GM18907 (cell line): Measurements from ENCODE around the gene PRDM15.

ENCODE experiments used
- ATAC-seq: cut with Tn5 transposase; IDR thresholded peaks from one replicate; pipeline ENCODE4 v1.9.1; 2021; ENCODE audit warnings: mild to moderate bottlenecking, moderate library complexity; ENCODE audit not compliant: unreplicated experiment

PRDM15 gene

DNA sequence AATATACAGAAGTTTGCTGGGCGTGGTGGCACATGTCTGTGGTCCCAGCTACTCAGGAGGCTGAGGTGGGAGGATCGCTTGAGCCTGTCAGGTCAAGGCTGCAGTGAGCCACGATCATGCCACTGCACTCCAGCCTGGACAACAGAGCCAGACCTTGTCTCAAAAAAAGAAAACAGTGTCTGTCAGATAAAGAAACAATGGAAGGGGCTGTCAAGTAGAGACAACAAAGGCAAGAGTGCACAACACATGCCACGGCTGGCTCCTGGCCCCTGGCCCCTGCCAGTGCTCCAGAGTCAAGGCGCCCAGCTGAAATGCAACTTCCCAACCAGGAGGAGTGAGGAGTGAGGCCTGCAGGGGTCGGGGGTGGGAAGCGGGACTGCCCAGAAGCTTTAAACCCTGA, 32.6 kb downstream of the PRDM15 start:
- no peak for ATAC-seq

DNA sequence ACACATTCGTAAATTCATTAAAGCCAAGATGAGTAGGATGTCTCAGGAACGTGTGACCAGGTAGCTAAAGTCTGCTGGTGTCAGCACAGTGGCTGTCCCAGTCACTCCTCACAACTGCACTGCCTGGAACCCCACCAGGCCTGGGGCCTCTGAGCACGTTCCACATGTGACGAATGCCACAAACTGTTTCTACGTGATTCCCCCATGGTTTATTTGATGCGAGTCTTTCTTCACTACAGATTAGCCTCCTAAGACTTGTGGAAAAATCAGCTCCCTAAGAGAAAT, 33.2 kb downstream of the PRDM15 start:
- ATAC-seq: no peak

DNA sequence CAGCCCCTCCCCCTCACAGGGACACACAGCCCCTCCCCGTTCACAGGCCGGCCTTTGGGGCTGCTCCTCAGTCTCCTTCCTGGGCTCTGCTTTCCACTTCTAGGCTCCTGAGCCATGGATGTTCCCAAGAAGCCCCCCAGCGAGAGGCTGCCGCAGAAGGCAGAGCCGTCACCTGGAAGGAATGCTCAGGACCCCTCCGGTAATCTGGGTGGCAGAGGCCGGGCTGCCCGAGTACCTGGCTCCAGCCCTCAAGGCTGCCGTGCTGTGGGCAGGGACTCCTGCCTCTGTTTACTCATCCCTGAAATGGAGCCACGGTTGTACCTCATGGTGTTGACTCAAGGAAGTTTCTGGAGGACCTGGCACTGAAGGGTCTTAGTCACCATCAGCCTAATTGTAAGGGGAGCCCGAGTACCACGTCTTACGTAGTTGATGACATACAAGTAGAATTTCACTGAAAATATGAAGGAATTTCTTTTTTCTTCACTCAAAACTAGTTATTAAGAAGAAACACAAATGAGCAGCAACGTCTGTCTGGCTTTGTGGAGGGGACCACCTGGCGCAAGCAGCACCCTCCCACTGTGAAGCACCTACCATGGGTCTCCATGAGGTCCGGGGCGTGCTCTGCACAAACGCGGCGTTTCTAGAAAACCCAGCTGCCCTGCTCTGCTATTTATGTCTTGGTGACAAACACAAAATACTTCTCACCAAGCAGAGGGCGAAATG, 33.7 kb downstream of the PRDM15 start:
- ATAC-seq: no peak

DNA sequence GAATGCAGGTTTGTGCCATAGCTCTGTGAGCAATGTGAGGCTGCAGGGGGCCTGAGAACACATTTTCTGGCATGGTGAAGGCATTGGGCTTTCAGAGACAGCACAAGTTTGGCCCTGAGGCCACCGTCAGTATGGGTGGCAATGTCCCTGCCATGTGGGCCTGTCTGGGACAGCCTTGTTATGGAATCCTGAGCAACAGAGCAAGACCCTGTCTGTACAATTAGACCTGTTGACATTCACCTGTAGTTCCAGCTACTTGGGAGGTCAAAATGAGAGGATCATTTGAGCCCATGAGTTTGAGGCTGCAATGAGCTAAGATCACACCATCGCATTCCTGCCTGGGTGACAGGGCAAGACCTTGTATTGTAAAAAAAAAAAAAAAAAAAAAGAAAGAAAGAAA, 35.6 kb downstream of the PRDM15 start:
- ATAC-seq: no peak

DNA sequence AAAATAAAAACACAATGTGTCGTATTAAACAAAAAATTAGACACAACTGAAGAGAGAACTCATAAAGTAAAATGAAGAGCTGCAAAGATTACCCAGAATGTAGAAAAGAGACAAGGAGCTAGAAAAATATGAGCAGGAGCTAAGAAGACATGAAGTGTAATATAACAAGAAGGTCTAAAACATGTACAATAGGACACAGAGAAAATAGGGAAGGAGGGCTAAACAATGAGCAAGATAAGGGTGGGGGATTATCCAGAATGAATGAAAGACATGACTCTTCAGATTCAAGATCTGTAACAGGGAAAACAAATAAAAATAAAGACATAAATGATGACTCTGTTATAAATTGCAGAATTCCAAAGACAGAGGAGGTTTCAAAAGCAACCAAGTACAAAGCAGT, 38.3 kb downstream of the PRDM15 start:
- ATAC-seq: no peak

DNA sequence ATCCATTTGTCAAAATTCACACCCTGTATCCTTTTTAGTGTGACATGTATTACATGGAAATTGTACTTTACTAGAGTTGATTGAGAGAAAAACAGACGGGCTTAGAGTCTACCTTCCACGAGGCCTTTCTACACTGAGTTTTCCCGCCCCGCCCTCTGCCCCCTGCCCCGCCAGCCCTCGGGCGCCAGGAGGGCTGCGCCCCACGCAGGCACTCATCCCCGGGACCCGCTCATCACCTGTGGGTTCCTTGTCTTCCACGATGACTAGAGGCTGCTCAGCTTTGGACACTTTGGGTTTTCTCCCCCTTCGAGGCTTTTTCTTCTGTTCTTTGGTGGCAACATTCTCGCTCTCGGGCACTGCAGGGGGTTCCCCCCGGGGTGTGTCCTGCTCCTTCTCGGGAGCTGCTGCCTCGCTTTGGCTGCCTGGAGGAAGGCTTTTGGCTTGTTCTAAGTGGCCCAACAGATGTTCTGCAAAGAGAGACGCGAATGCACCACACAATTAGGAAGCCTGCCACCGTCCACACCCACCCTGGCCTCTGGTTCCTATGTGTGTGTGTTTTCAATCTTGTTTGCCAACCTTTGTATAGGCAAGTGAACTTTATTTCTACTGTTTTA, 39.6 kb downstream of the PRDM15 start:
- no peak for ATAC-seq

DNA sequence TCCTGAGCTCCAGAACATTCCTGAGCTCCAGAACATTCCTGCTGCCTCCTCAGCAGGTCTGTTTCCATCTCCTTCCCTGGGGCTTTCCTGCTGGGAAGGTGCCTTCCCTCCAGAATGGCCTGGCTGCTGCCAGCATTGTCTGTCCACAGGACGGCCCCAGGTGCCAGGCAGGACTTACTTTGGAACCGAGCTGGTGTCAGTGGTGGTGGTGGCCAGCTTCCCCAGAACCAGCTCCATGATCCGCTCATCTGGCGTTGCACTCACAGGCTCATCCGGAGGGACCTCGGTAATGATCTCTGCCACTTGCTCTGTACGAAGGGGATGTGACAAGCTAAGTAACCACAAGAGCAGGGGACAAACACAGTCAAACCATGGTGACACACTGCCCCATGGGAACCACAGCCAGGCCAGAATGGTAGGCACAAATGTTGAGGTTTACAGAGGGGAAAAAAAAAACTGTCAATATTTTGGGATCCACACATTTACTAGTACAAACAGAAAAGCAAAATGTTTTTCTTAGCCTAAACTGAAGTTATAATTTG, 41.3 kb downstream of the PRDM15 start:
- no peak for ATAC-seq

DNA sequence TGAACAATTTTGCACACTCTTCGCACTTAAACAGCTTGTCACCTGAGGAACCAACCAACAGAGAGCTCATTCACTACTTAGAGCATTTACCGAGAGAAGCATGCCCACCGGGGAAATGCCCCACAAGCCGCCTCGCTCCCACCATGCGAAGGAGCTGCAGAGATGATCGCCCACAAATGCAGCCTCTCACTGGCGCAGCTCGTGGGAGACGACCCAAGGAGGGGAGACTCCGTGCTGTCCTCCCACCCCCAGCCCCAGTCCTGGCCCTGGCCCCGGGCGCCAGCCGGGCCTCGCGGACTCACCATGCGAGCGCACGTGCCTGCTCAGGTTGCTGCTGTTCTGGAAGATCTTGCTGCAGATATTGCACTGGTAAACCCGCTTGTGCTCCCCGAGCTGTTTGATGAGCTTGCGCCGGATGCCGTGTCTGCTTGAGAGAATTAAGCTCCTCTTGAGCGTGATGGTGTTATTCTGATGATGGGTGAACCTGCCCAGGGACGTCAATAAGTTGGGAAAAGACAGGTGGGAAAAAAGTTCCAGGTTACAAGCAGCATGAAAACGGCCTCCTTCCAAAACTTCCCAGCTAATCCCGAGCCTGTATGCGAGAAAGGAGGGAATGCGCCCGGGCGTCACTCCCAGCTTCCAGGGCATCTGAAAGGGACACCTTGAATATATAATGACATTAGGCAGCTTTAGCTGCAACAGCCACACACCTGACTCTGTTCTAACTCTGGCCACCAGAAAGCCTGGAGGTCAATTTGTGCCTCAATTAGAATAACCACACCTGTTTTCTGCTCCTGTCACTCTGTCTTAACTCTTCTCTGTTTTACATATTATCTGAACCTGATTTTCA, 42.8 kb downstream of the PRDM15 start:
- no peak for ATAC-seq

DNA sequence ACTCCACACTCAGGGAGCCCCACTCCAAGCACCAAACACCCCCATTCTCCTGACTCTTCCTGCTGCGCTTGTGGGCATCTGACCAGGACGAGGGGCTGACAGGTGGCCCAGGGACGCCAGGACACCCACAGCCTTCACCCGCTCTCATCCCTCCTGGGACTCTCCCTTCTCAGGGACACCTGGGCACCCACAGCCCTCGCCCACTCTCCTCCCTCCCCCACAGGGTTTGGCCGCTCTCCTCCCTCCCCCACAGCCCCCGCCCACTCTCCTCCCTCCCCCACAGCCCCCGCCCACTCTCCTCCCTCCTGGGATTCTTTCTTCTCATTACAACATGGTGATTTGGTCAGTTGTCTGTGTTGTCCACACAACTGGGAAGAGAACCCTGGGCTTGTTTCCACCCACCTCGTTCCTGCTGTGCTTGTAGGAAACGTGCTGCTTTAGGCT, 43.4 kb downstream of the PRDM15 start:
- no peak for ATAC-seq

DNA sequence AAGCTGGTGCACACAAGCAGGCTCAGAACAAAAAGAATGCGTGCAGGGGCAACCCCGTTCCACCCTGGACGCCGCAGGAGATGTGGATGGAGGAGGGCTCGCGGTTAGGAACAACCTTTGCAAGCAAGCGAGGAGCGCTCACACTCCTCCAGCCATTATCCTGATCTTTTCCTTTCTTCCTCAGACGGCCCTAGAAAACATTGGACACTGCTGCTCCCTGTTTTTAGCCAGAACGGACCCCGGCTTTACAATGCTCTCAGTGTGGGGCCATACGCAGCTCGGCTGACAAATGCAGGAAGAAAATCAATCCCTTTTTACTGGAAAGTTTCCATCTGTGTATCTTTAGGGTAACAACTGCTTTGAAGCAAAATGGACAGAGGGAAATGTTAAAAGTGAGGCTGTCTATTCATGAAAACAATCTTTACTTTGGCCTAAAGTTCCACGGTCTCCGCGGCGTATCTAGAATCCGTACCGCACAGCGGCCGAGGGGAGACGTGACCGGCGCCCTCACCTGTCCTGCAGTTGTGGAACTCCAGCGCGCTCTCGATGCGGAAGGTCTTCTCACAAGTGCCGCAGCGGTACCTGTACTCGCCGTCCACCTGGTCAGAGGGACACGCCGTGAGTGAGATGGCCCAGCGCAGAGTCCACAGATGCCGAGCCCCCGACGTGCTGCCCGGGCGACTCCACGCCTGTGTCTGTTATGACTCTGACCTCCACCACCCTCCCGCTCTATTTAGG, 44.0 kb downstream of the PRDM15 start:
- ATAC-seq: no peak

DNA sequence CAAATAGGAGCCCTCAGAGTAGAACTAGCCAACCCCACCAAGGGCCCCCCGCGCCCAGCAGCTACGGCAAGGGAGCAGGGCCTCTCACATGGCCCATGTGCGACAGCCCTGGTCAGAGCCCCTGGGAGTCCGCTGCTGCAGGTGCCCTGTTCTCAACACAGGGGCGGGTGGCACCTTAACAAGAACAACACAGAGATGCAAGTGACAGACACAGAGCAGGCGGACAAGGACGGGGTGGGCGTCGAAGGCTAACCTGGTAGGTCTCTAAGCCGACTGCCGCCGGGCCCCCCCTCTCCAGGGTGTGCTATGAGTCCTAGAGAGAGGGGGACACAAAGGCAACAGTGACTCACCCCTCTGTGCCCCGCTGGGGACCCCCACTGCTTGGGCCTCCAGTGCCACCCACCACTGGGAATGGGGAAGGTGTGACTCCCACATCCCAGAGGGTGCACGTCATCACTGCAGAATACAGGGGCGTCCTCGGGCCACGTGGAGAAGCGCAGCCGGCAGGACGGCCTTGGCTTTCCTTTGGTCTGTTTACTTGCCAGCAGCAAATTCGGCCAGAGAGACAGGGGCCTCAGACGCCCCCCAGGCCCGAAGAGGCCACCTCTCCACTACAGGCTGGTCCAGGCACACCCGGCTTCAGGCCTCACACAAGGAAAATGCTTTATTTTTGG, 44.8 kb downstream of the PRDM15 start:
- no peak for ATAC-seq

DNA sequence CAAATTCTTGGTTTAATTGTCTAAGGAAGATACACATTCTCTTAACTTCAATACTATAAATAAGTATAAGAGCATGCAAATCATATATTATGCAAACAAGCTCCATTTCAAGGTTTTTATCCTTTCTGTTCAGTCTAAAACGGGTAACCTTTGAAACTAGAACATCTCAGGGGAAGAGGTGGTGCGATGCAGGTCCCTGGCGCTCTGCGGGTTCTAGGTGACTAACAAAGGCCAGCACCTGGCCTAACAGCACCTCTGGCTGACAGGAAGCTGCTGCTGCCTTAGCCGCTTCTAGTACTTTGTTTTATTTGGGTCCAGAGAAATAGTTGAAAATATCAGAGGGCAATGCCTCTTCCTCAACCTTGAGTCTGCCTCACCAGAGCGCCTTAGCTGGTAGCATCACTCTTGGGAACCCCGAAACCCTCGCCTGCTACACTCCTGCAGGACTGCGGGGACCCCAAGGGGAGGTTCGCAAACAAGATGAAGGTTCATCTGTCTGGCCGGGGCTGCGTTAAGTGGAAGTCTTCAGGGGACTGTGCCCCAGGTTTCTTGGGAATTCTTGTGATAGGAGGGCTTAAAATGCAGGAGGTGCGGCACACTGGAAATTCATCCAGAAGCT, 45.5 kb downstream of the PRDM15 start:
- peak; percentile 64 for ATAC-seq

DNA sequence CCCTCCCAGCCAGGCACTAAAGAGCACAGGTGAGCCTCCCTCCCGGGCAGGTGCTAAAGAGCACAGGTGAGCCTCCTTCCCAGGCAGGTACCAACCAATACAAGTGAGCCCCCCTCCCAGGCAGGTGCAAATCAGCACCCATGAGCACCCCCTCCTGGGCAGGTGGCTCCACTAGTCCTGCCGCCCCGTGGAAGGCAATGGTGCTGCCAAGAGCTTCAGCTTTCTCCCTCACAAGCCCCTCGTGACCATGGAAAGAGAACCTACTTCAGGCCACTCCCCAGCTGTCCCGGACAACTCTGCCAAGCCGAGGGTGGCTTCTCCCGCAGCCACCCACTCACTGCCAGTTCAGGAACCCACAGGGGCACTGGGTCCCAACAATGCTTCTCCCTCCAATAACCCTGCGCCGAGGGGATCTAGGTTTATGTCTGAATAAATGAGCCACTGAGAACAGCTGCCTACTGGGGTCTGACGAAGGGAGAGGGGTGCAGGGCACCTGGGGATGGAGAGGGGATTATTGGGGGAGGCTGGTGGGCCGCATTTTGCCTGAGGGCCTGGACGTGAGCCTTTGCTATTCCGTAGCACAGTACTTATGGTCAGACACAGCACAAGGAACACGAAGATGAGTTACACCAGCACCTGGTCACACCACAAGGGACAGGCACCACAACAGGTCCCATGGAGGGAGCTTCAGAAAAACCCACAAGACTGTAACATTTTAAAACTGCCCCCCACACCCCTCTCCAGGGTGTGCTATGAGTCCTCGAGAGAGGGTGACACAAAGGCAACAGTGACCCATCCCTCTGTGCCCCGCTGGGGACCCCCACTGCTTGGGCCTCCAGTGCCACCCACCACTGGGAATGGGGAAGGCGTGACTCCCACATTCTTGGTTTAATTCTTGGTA, 46.3 kb downstream of the PRDM15 start:
- ATAC-seq: peak; percentile 52

DNA sequence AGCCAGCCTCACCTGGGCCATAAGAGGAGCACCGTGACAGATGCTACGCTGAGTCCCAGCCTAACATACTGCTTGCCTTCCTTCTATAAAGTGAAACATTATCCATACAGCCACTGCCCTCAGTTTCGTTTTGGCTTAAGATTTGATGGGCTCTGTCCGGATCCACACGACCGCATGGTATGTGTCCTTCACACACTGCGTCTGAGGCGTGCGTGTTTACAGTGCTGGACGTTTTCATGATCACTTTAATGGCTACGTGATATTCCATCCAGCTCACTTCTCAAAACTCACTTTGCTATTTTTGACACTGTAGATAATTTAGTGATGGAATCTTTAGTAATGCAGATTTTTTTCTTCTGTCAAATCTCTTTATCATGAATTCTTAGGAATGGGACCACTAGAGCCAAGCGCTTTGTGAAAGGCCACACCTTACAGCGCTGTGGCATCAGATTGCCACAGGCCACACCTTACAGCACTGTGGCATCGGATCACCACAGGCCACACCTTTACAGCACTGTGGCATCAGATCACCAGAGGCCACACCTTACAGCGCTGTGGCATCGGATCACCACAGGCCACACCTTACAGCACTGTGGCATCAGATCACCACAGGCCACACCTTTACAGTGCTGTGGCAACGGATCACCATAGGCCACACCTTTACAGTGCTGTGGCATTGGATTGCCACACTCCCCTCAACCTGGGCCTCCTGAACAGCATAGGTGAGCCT, 47.1 kb downstream of the PRDM15 start:
- no peak for ATAC-seq

DNA sequence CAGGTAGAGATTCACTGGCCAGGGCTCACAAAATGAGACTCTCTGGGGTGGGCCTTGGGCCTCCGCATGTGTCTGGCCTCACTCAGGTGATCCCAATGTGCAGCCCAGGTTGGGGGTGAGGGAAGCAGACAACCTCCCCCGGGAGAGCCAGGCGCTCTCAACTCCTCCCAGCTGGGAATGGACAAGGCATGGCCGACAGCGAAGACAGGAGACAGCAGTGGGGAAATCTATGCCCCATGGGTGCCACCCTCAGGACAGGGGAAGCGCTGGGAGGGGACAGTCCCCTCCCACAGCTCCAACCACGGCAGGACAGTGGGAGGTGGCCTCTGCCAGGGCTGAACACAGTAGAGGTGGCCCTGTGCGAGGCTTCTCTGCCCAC, 47.7 kb downstream of the PRDM15 start:
- ATAC-seq: no peak

DNA sequence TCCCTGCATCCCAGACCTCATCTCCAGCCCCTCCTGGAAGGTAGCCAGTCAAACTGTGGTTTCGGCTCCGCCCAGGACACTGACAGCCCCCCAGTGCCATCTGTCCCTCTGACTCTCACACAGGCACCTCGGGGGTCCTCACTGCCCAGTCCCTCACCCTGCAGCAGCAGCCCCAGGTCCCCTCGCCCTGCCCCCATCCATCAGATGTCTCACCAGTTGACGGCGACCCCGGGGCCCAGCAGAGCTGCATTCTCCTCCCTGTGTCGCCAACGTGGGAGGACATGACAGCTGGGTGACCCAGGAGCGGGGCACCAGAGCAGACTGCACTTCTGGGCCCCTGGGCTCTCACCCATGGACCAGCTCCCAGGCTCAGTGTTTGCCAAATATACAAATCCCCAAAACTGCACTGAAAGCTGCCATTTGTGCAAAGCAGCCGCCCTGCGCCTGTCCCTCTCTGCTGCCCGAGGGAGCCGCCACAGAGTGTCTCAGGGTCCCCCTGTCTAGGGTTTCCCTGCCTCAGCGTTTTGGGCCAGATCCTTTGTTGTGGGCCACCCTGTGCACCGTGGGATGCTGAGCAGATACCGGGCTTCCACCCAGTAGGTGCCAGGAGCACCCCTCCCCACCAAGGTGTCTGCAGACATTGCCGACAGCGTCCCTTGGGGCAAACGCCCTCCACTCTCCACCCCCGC, 48.2 kb downstream of the PRDM15 start:
- ATAC-seq: no peak

DNA sequence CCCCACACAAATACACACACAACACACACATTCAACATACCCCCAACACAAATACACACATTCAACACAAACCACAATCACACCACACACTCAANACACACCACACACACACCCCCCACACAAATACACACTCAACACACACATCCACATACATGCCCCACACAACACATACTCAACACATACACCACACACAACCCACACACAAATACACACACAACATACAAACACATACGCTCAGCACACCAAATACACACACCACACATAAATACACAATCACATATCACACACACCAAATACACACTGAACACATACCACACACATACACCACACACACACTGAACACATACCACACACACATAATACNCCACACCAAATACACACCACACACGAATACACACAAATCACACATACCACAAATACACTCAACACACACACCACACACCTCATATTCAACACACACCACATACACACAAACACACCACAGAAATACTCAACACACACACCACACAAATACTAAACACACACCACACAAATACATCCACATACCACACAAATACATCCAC, 48.9 kb downstream of the PRDM15 start:
- no peak for ATAC-seq
